ENCODE results near the gene NPC1. TPM values are rescaled to one million over a fixed set of nuclear protein-coding genes. Genes with fewer than 3 reads are reported as not detected.
A peak's percentile ranks its signal among the peaks of the same experiment; 100 is the strongest.

NPC1 gene
- total RNA-seq, 1 donor from 2014 or later, result 36.5 TPM

DNA sequence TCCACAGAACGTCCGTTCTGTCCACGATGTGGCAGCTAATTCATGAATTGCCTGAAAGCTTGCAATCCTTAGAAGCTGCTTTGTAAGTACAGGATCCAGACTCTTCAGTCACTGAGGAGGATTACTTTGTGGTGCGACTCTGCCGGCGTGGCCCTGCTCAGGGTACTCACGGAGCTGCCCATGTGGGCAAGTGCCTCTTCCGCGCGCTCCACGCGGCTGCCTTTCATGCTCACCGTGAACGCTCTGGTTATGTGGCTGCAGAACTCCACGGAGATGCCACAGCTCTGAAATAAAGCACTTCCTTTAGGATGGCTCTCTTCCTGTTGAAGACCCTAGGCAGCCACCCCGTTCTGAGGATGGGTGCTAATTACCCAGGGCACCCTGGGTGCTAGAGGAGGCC, 52.0 kb downstream of the NPC1 start:
- ATAC-seq (ENCODE audit: low read depth) (no peak), DNase-seq (no peak)
- Mint-ChIP-seq H3K9me3 (no peaks in the 10 kb centered on the region), H3K27me3 (no peaks in the 10 kb centered on the region), H3K36me3 (ENCODE audit: low read depth) (peaks cover 99% of the 10 kb centered on the region), H3K27ac (no peak overlapping the region), H3K4me1 (peaks cover 5% of the 10 kb centered on the region), H3K4me3 (no peak overlapping the region)
- ChIA-PET POLR2A (no interaction called here), CTCF (no interaction called here)
- TF ChIP-seq, protein P1, sequence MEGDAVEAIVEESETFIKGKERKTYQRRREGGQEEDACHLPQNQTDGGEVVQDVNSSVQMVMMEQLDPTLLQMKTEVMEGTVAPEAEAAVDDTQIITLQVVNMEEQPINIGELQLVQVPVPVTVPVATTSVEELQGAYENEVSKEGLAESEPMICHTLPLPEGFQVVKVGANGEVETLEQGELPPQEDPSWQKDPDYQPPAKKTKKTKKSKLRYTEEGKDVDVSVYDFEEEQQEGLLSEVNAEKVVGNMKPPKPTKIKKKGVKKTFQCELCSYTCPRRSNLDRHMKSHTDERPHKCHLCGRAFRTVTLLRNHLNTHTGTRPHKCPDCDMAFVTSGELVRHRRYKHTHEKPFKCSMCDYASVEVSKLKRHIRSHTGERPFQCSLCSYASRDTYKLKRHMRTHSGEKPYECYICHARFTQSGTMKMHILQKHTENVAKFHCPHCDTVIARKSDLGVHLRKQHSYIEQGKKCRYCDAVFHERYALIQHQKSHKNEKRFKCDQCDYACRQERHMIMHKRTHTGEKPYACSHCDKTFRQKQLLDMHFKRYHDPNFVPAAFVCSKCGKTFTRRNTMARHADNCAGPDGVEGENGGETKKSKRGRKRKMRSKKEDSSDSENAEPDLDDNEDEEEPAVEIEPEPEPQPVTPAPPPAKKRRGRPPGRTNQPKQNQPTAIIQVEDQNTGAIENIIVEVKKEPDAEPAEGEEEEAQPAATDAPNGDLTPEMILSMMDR (IDR thresholded peaks at IDR 0.05), result no peak
- intact Hi-C loops (cut with micrococcal nuclease), result no loop called here

DNA sequence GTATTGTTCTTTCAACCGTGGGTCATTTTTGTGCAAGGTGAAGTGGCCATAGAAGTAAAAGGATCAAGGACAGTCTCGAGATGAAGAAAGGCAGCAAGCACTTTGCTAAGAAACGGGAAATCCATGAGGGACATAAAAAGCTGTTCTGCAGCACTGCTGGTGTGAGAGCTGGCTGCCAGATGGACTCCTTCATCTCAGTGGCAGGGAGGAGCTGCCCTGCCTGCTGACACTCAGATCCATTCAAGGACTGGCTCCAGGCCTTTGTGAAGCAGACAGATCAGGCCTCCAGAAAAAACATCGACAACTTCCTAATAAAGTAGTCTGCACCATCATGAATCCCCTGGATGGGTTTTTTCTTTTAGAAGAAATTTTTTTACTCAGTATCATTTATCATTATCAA, 53.5 kb downstream of the NPC1 start:
- H3K27ac Mint-ChIP-seq, result peak overlapping the region; percentile 7
- ATAC-seq (ENCODE audit: low read depth), result no peak

DNA sequence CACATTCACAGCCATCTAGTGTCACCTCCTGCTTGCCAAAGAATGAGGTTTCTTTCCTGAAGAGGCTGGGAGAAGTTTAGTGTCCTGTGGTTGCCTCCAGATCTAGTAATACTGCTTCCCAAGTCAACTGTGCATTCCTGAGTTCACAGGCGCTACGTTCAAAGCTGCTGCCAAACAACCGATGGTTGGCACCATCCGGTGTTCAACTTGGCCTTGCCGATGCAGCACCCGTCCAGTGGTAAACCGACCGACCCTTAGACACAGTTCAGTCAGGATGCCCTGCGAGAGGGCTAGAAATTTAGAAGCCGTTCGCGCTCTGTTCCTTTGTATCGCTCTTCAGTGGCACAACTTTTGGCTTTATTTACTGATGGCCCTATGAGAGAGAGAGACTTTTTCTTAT, 54.4 kb downstream of the NPC1 start:
- no peak overlapping the region for H3K27ac Mint-ChIP-seq
- no peaks in the 10 kb centered on the region for H3K27me3 Mint-ChIP-seq
- DNase-seq (no peak), ATAC-seq (ENCODE audit: low read depth) (no peak)
- no peaks in the 10 kb centered on the region for H3K4me1 Mint-ChIP-seq
- POLR2A ChIA-PET, result interaction anchor here (0.7 kb wide), 1 partner anchor 440 kb away, joined by 3 read pairs; no protein-coding TSS in a partner anchor
- no peak overlapping the region for H3K4me3 Mint-ChIP-seq
- intact Hi-C loops (cut with micrococcal nuclease), result no loop called here
- CTCF ChIA-PET, result interaction anchor here (1.0 kb wide), 1 partner anchor 16 kb away, joined by 3 read pairs; no protein-coding TSS in a partner anchor
- H3K36me3 Mint-ChIP-seq (ENCODE audit: low read depth), result peaks cover 96% of the 10 kb centered on the region
- TF ChIP-seq, protein P1 (IDR thresholded peaks at IDR 0.05), result no peak
- H3K9me3 Mint-ChIP-seq, result no peaks in the 10 kb centered on the region

More for the DNA sequence above, 53.5 kb downstream of the NPC1 start:
- no peaks in the 10 kb centered on the region for H3K4me1 Mint-ChIP-seq
- no peaks in the 10 kb centered on the region for H3K9me3 Mint-ChIP-seq
- intact Hi-C loops (cut with micrococcal nuclease), result no loop called here
- ChIA-PET POLR2A (interaction anchor here (0.7 kb wide), 1 partner anchor 127 kb away, joined by 3 read pairs; no protein-coding TSS in a partner anchor), CTCF (interaction anchor here (0.7 to 1.0 kb wide), 2 partner anchors 17 to 245 kb away, joined by 3 read pairs; no protein-coding TSS in a partner anchor)
- H3K36me3 Mint-ChIP-seq (ENCODE audit: low read depth), result peaks cover 98% of the 10 kb centered on the region
- no peaks in the 10 kb centered on the region for H3K27me3 Mint-ChIP-seq
- no peak overlapping the region for H3K4me3 Mint-ChIP-seq
- DNase-seq, result no peak
- TF ChIP-seq, protein P1 (IDR thresholded peaks at IDR 0.05), result no peak

DNA sequence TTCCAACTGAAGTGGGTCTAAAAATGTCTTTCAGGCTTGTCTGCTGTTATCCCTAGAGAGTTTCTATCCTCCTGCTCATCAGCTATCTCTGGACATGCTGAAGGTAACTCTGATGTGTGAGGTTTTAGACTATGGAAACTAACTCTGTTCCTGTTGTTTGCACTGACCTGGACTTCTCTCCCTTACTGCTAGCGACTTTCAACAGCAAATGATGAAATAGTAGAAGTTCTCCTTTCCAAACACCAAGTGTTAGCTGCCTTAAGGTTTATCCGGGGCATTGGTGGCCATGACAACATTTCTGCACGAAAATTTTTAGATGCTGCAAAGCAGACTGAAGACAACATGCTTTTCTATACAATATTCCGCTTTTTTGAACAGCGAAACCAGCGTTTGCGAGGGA, 56.1 kb downstream of the NPC1 start:
- no peaks in the 10 kb centered on the region for H3K4me1 Mint-ChIP-seq
- TF ChIP-seq, protein P1 (IDR thresholded peaks at IDR 0.05), result no peak
- ChIA-PET CTCF (interaction anchor here (2.4 kb wide), 1 partner anchor 14 kb away, joined by 7 read pairs; no protein-coding TSS in a partner anchor), POLR2A (no interaction called here)
- H3K27ac Mint-ChIP-seq, result no peak overlapping the region
- H3K36me3 Mint-ChIP-seq (ENCODE audit: low read depth), result peaks cover 92% of the 10 kb centered on the region
- no peak for DNase-seq
- ATAC-seq (ENCODE audit: low read depth), result no peak
- H3K4me3 Mint-ChIP-seq, result no peak overlapping the region
- intact Hi-C loops (cut with micrococcal nuclease), result no loop called here
- no peaks in the 10 kb centered on the region for H3K27me3 Mint-ChIP-seq
- H3K9me3 Mint-ChIP-seq, result no peaks in the 10 kb centered on the region

DNA sequence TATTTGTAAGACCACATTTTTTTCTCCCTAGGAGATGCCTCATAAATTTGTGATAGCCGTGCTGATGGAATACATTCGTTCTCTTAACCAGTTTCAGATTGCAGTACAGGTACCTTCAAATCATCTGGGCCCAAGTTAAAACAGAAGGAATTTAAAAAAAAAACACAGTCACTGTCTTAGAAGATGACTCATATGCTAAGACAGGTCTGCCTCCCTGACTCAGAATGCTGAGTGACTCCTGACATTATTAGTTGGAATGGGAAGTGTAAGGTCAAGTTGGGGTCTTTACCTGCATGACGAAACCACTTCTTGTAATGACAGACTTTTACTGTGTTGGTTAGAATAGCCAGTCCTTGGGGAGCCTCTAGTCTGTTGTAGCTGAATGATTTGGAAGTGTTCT, 56.7 kb downstream of the NPC1 start:
- peaks cover 88% of the 10 kb centered on the region for H3K36me3 Mint-ChIP-seq (ENCODE audit: low read depth)
- TF ChIP-seq, protein P1 (IDR thresholded peaks at IDR 0.05), result no peak
- peak; percentile 28 for ATAC-seq (ENCODE audit: low read depth)

More for the DNA sequence above, 56.7 kb downstream of the NPC1 start:
- Mint-ChIP-seq H3K27me3 (no peaks in the 10 kb centered on the region), H3K27ac (peak overlapping the region; percentile 0), H3K9me3 (no peaks in the 10 kb centered on the region), H3K4me3 (no peak overlapping the region), H3K4me1 (no peaks in the 10 kb centered on the region)
- POLR2A ChIA-PET, result no interaction called here
- CTCF ChIA-PET, result interaction anchor here (2.4 kb wide), 1 partner anchor 14 kb away, joined by 7 read pairs; no protein-coding TSS in a partner anchor
- no peak for DNase-seq
- intact Hi-C loops (cut with micrococcal nuclease), result no loop called here

Data from activated B cell treated with CpG ODN at 0.5 μM for 24 hours (primary cell).